Transverse colon (tissue), 4 donors: ENCODE data around the gene ASTL. TPM values are rescaled to one million over a fixed set of nuclear protein-coding genes. Genes with fewer than 3 reads are reported as not detected.

ENCODE experiments used
- DNase-seq: peaks from one replicate; pipeline ENCODE4 v3.0.0-alpha.2; 2019
- H3K27ac ChIP-seq, 4 donors: fragments of 200-600 bp; sonication (generic); 2 replicates each; pipeline ENCODE4 v1.5.1; 2016 to 2018; ENCODE audit warnings: inconsistent platforms in 4 of 4
- H3K27me3 ChIP-seq: fragments of 200-600 bp; sonication (generic); 2 replicates; pipeline ENCODE4 v1.5.1; 2017; ENCODE audit warnings: inconsistent platforms
- H3K36me3 ChIP-seq, 4 donors: fragments of 200-600 bp; sonication (generic); 2 replicates each; pipeline ENCODE4 v1.5.1; 2017 to 2019; ENCODE audit warnings: inconsistent platforms in 4 of 4
- H3K4me1 ChIP-seq, 4 donors: fragments of 200-600 bp; sonication (generic); 2 replicates each; pipeline ENCODE4 v1.5.1; 2017 to 2020; ENCODE audit warnings: inconsistent platforms in 4 of 4
- H3K4me3 ChIP-seq, 4 donors: fragments of 200-600 bp; sonication (generic); 1 replicate in 1 of 4; 2 replicates in 3 of 4; pipeline versions ENCODE4 v1.5.1 to v1.6.1; 2017 to 2019; ENCODE audit warnings: inconsistent platforms in 4 of 4
- H3K9me3 ChIP-seq, 2 donors: fragments of 200-600 bp; sonication (generic); 2 replicates each; pipeline ENCODE4 v1.5.1; 2017 to 2019; ENCODE audit warnings: inconsistent platforms in 2 of 2
- CTCF ChIP-seq, 5 experiments: fragments of 200-600 bp in 3 of 5; fragments of 450-650 bp in 2 of 5; sonication (generic) in 3 of 5; IDR thresholded peaks; 1 replicate in 2 of 5; 2 replicates in 3 of 5; pipeline ENCODE4 v1.5.1; 2016 to 2017; ENCODE audit warnings: antibody characterized with exemption in 5 of 5, inconsistent platforms in 3 of 5, mild to moderate bottlenecking in 2 of 5, moderate library complexity in 1 of 5
- EP300 ChIP-seq: sonication (generic); formaldehyde crosslinking; IDR thresholded peaks from one replicate; pipeline ENCODE4 v1.6.1; 2017; ENCODE audit warnings: antibody characterized with exemption, low read depth
- POLR2A ChIP-seq: fragments of 450-650 bp; IDR thresholded peaks from one replicate; pipeline ENCODE4 v1.6.1; 2016; ENCODE audit warnings: antibody characterized with exemption, mild to moderate bottlenecking, moderate library complexity
- POLR2AphosphoS5 ChIP-seq, 3 donors: sonication (generic); formaldehyde crosslinking; IDR thresholded peaks; one replicate each; pipeline ENCODE4 v1.6.1; 2016; ENCODE audit warnings: antibody characterized with exemption in 3 of 3
- WGBS, 2 donors: methylation state at CpG; one replicate each; pipeline ENCODE4 v1.1.5; 2018; ENCODE audit warnings: low coverage in 1 of 2; 5-methylcytosine and 5-hydroxymethylcytosine counted together
- in situ Hi-C, 4 donors: fragments of 200-750 bp; cut with MboI; loops; one replicate each; pipeline versions ENCODE4 v1.15.0 to v1.15.1; 2017; ENCODE audit warnings: low sequenced_read_pairs in 3 of 4, low pct_ligation_motif_present in 1 of 4, low pct_unique_long_range_greater_than_20kb in 1 of 4
- intact Hi-C: fragments of 100-400 bp; cut with DNase I; formaldehyde crosslinking; loops from one replicate; pipeline ENCODE4 v1.15.1; 2023; ENCODE audit warnings: low total_unique reads
- total RNA-seq, 4 donors: library from RNA; depleted of rRNA; stranded (reverse); fragments of >200 nt; gene quantifications; one replicate each; pipeline ENCODE4 v1.1.0, GENCODE V29; 2016

ASTL gene
- total RNA-seq, 4 donors from 2014 or later: 0.95 TPM; not detected in 3

DNA sequence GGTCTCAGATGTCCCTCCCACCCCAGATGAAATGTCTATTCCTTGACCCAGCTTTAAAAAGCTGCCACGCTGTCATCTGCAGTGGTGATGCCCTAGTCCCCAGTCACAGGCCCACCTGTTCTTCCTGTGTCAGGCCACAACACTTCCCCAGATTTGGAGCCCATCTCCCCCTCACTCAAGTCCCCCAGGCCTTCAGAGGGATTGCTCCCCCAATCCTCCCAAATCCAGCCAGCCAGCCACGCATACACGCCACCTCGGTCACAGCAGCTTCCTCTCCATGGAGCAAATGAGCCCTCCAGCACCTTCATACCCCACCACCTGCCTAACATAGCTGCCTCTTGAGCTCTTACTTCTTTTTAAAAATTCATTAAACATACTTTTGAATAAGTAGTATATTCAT is 7.8 kb downstream of the ASTL start:
- WGBS, 2 donors: 92% methylated on average over 4 of the region's 4 CpGs; no CpG with 5 or more reads in 1 of the 2 donors
- no peak for DNase-seq
- H3K9me3 ChIP-seq: no peaks in the 10 kb centered on the region
- no peaks in the 10 kb centered on the region for H3K4me1 ChIP-seq
- no peak overlapping the region for H3K27ac ChIP-seq
- H3K27me3 ChIP-seq: no peaks in the 10 kb centered on the region
- TF ChIP-seq CTCF (IDR thresholded peaks at IDR 0.05): no peak
- H3K4me3 ChIP-seq: no peak overlapping the region
- no peaks in the 10 kb centered on the region for H3K36me3 ChIP-seq
- in situ Hi-C loops: no loop called here
- intact Hi-C loops: no loop called here

DNA sequence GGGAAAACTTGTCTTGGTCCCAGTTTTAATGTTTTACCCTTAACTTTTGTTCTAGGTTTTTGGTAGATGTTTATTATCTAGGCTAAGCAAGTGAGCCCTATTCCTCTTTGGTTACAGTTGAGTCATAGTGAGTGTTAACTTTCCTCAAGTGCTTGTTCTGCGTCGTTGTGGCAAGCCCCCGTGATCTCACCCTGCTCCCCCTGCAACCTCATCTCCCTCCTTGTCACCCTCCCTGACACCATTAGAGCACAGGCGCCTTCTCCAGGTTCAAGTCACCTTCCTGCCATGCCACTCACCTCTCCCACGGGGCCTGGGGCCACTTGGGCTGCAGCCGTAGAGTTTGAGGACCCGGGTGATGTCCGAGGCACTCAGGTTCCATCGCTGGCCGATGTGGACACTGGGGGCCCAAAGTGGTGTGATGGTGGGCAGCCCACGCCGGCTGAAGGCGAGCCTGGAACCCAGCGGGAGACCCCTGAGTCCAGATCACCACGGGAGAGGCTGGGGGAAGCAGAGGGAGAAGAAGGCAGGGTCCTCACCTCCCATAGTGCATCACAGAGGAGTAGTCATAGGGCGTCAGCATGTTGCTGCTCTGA is 8.7 kb downstream of the ASTL start:
- WGBS, 2 donors: 72 to 86% methylated on average over 5 to 16 of the region's 16 CpGs
- in situ Hi-C loops: no loop called here

DNA sequence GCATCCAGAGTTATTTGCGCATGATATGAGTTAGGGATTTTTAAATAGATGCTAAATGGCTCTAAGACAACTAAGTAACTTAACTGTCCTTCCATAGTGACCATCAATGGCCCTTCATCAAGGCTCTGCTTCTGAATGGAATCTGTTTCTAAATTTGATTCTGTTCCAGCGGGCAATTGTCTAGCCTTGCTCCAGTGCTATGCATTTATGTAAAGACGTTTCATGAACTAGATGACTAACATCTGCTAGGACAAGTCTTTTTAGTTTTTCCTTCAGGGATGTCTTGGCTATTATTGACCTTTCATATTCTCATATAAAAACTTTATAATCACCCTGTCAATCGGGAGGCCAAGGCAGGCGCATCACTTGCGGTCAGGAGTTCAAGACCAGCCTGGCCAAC is 9.8 kb downstream of the ASTL start:
- H3K36me3 ChIP-seq: no peaks in the 10 kb centered on the region
- intact Hi-C loops (no loop called here), in situ Hi-C loops (no loop called here)

More for the DNA sequence above, 8.7 kb downstream of the ASTL start:
- Histone ChIP-seq H3K4me3 (no peak overlapping the region), H3K4me1 (no peaks in the 10 kb centered on the region), H3K27me3 (no peaks in the 10 kb centered on the region), H3K36me3 (no peaks in the 10 kb centered on the region), H3K27ac (no peak overlapping the region), H3K9me3 (no peaks in the 10 kb centered on the region)
- DNase-seq: no peak
- no peak for TF ChIP-seq EP300
- intact Hi-C loops: no loop called here

GRCh38 chr2:96124406-96125265 is 13.7 kb downstream of the ASTL start:
- intact Hi-C loops: no loop called here
- no peak for DNase-seq
- H3K36me3 ChIP-seq: no peaks in the 10 kb centered on the region
- no peak overlapping the region for H3K27ac ChIP-seq
- 93% methylated on average over 5 to 14 of the region's 14 CpGs for WGBS, 2 donors
- H3K4me1 ChIP-seq: no peaks in the 10 kb centered on the region
- H3K4me3 ChIP-seq: no peak overlapping the region
- H3K27me3 ChIP-seq: peaks cover 13% of the 10 kb centered on the region
- TF ChIP-seq POLR2AphosphoS5 (IDR thresholded peaks at IDR 0.05) (no peak), CTCF (IDR thresholded peaks at IDR 0.05) (no peak), POLR2A (no peak), EP300 (no peak)
- in situ Hi-C loops: loop anchor here in 3 of 4 donors (25.0 kb wide), 1 partner anchor 112 kb away; no protein-coding TSS in a partner anchor
- H3K9me3 ChIP-seq: no peaks in the 10 kb centered on the region

More for the DNA sequence above, 9.8 kb downstream of the ASTL start:
- Histone ChIP-seq H3K4me1 (no peaks in the 10 kb centered on the region), H3K27me3 (no peaks in the 10 kb centered on the region), H3K4me3 (no peak overlapping the region), H3K27ac (no peak overlapping the region), H3K9me3 (no peaks in the 10 kb centered on the region)
- 85 to 86% methylated on average over 2 to 6 of the region's 6 CpGs for WGBS, 2 donors
- no peak for DNase-seq
- TF ChIP-seq CTCF (IDR thresholded peaks at IDR 0.05): no peak
- no peak for TF ChIP-seq POLR2AphosphoS5 (IDR thresholded peaks at IDR 0.05)
- no peak for TF ChIP-seq POLR2A
- no peak for TF ChIP-seq EP300
